Transverse colon (tissue), 4 donors: ENCODE measurements around the gene XYLT1. TPM values are rescaled to one million over a fixed set of nuclear protein-coding genes. Genes with fewer than 3 reads are reported as not detected.

Experiments used
- DNase-seq: peaks from one replicate; pipeline ENCODE4 v3.0.0-alpha.2; 2019
- H3K27ac ChIP-seq, 4 donors: fragments of 200-600 bp; sonication (generic); 2 replicates each; pipeline ENCODE4 v1.5.1; 2016 to 2018; ENCODE audit warnings: inconsistent platforms in 4 of 4
- H3K27me3 ChIP-seq: fragments of 200-600 bp; sonication (generic); 2 replicates; pipeline ENCODE4 v1.5.1; 2017; ENCODE audit warnings: inconsistent platforms
- H3K36me3 ChIP-seq, 4 donors: fragments of 200-600 bp; sonication (generic); 2 replicates each; pipeline ENCODE4 v1.5.1; 2017 to 2019; ENCODE audit warnings: inconsistent platforms in 4 of 4
- H3K4me1 ChIP-seq, 4 donors: fragments of 200-600 bp; sonication (generic); 2 replicates each; pipeline ENCODE4 v1.5.1; 2017 to 2020; ENCODE audit warnings: inconsistent platforms in 4 of 4
- H3K4me3 ChIP-seq, 4 donors: fragments of 200-600 bp; sonication (generic); 1 replicate in 1 of 4; 2 replicates in 3 of 4; pipeline versions ENCODE4 v1.5.1 to v1.6.1; 2017 to 2019; ENCODE audit warnings: inconsistent platforms in 4 of 4
- H3K9me3 ChIP-seq, 2 donors: fragments of 200-600 bp; sonication (generic); 2 replicates each; pipeline ENCODE4 v1.5.1; 2017 to 2019; ENCODE audit warnings: inconsistent platforms in 2 of 2
- CTCF ChIP-seq, 5 experiments: fragments of 200-600 bp in 3 of 5; fragments of 450-650 bp in 2 of 5; sonication (generic) in 3 of 5; IDR thresholded peaks; 1 replicate in 2 of 5; 2 replicates in 3 of 5; pipeline ENCODE4 v1.5.1; 2016 to 2017; ENCODE audit warnings: antibody characterized with exemption in 5 of 5, inconsistent platforms in 3 of 5, mild to moderate bottlenecking in 2 of 5, moderate library complexity in 1 of 5
- EP300 ChIP-seq: sonication (generic); formaldehyde crosslinking; IDR thresholded peaks from one replicate; pipeline ENCODE4 v1.6.1; 2017; ENCODE audit warnings: antibody characterized with exemption, low read depth
- POLR2A ChIP-seq: fragments of 450-650 bp; IDR thresholded peaks from one replicate; pipeline ENCODE4 v1.6.1; 2016; ENCODE audit warnings: antibody characterized with exemption, mild to moderate bottlenecking, moderate library complexity
- POLR2AphosphoS5 ChIP-seq, 3 donors: sonication (generic); formaldehyde crosslinking; IDR thresholded peaks; one replicate each; pipeline ENCODE4 v1.6.1; 2016; ENCODE audit warnings: antibody characterized with exemption in 3 of 3
- WGBS, 2 donors: methylation state at CpG; one replicate each; pipeline ENCODE4 v1.1.5; 2018; ENCODE audit warnings: low coverage in 1 of 2; 5-methylcytosine and 5-hydroxymethylcytosine counted together
- in situ Hi-C, 4 donors: fragments of 200-750 bp; cut with MboI; loops; one replicate each; pipeline versions ENCODE4 v1.15.0 to v1.15.1; 2017; ENCODE audit warnings: low sequenced_read_pairs in 3 of 4, low pct_ligation_motif_present in 1 of 4, low pct_unique_long_range_greater_than_20kb in 1 of 4
- intact Hi-C: fragments of 100-400 bp; cut with DNase I; formaldehyde crosslinking; loops from one replicate; pipeline ENCODE4 v1.15.1; 2023; ENCODE audit warnings: low total_unique reads
- total RNA-seq, 4 donors: library from RNA; depleted of rRNA; stranded (reverse); fragments of >200 nt; gene quantifications; one replicate each; pipeline ENCODE4 v1.1.0, GENCODE V29; 2016

XYLT1 gene
- total RNA-seq, 4 donors from 2014 or later, result 22.3 to 44.6 (median 39.4) TPM

GRCh38 chr16:17219991-17220390 lies 250.8 kb downstream of the XYLT1 start:
- no peak overlapping the region for H3K4me3 ChIP-seq
- DNase-seq, result no peak
- WGBS, 2 donors, result 80 to 84% methylated on average over 1 to 2 of the region's 2 CpGs

GRCh38 chr16:17215936-17216335 lies 254.8 kb downstream of the XYLT1 start:
- intact Hi-C loops, result no loop called here
- H3K4me3 ChIP-seq, result no peak overlapping the region
- WGBS, 2 donors, result 59 to 73% methylated on average over 7 to 8 of the region's 8 CpGs
- in situ Hi-C loops, result loop anchor here in 1 of 4 donors (25.0 kb wide), 1 partner anchor 246 kb away; the partner anchor contains the start of gene XYLT1
- no peaks in the 10 kb centered on the region for H3K27me3 ChIP-seq
- TF ChIP-seq POLR2AphosphoS5 (IDR thresholded peaks at IDR 0.05), result no peak
- TF ChIP-seq CTCF (IDR thresholded peaks at IDR 0.05), result no peak
- no peaks in the 10 kb centered on the region for H3K4me1 ChIP-seq
- no peaks in the 10 kb centered on the region for H3K36me3 ChIP-seq
- H3K27ac ChIP-seq, result no peak overlapping the region
- H3K9me3 ChIP-seq, result peaks cover 0 to 3% of the 10 kb centered on the region in 2 donors
- DNase-seq, result no peak

More at GRCh38 chr16:17219991-17220390, 250.8 kb downstream of the XYLT1 start:
- in situ Hi-C loops (loop anchor here in 1 of 4 donors (25.0 kb wide), 1 partner anchor 242 kb away; the partner anchor contains the start of gene XYLT1), intact Hi-C loops (loop anchor here (5.0 kb wide), 1 partner anchor 87 kb away; no protein-coding TSS in a partner anchor)
- TF ChIP-seq POLR2A (no peak), CTCF (IDR thresholded peaks at IDR 0.05) (no peak), EP300 (no peak), POLR2AphosphoS5 (IDR thresholded peaks at IDR 0.05) (no peak)
- H3K36me3 ChIP-seq, result no peaks in the 10 kb centered on the region
- H3K4me1 ChIP-seq, result peaks cover 6 to 15% (median 11%) of the 10 kb centered on the region in 4 donors
- no peak overlapping the region for H3K27ac ChIP-seq
- H3K27me3 ChIP-seq, result no peaks in the 10 kb centered on the region
- no peaks in the 10 kb centered on the region for H3K9me3 ChIP-seq

- no peak for DNase-seq
- WGBS, 2 donors, result 62 to 92% methylated on average over 2 of the region's 2 CpGs
Observed at GRCh38 chr16:17215306-17215705, 255.5 kb downstream of the XYLT1 start.

GRCh38 chr16:17213974-17214373 lies 256.8 kb downstream of the XYLT1 start:
- TF ChIP-seq POLR2A (no peak), POLR2AphosphoS5 (IDR thresholded peaks at IDR 0.05) (no peak), CTCF (IDR thresholded peaks at IDR 0.05) (no peak), EP300 (no peak)
- 94% methylated on average over 3 of the region's 3 CpGs; no CpG with 5 or more reads in 1 of the 2 donors for WGBS, 2 donors
- DNase-seq, result no peak
- intact Hi-C loops (no loop called here), in situ Hi-C loops (loop anchor here in 1 of 4 donors (25.0 kb wide), 1 partner anchor 248 kb away; the partner anchor contains the start of gene XYLT1)
- no peaks in the 10 kb centered on the region for H3K4me1 ChIP-seq
- no peak overlapping the region for H3K27ac ChIP-seq
- no peaks in the 10 kb centered on the region for H3K27me3 ChIP-seq
- H3K36me3 ChIP-seq, result no peaks in the 10 kb centered on the region
- no peak overlapping the region for H3K4me3 ChIP-seq
- H3K9me3 ChIP-seq, result peaks cover 0 to 3% of the 10 kb centered on the region in 2 donors

More at GRCh38 chr16:17215306-17215705, 255.5 kb downstream of the XYLT1 start:
- Histone ChIP-seq H3K36me3 (no peaks in the 10 kb centered on the region), H3K27ac (no peak overlapping the region), H3K4me1 (no peaks in the 10 kb centered on the region), H3K4me3 (no peak overlapping the region), H3K9me3 (peaks cover 0 to 3% of the 10 kb centered on the region in 2 donors), H3K27me3 (no peaks in the 10 kb centered on the region)
- in situ Hi-C loops (loop anchor here in 1 of 4 donors (25.0 kb wide), 1 partner anchor 247 kb away; the partner anchor contains the start of gene XYLT1), intact Hi-C loops (no loop called here)
- TF ChIP-seq POLR2AphosphoS5 (IDR thresholded peaks at IDR 0.05) (no peak), CTCF (IDR thresholded peaks at IDR 0.05) (no peak), POLR2A (no peak), EP300 (no peak)
